ENCODE data around the gene CEP126.
"Not testable (repeated sequence)": the region's sequence is repeated elsewhere in the genome, so short reads cannot be mapped to it uniquely, and the experiment has no call there.

CEP126 gene

GRCh38 chr11:101944923-101945322 lies 30.1 kb downstream of the CEP126 start:
- no peak overlapping the region for H3K9ac ChIP-seq (ENCODE audit: low read depth, low read length)
- no peaks in the 10 kb centered on the region for H3K27me3 ChIP-seq (ENCODE audit: insufficient read depth, low read length)
- H3K9me3 ChIP-seq (ENCODE audit: insufficient read depth, low read depth, low read length), result no peaks in the 10 kb centered on the region
- H3K27ac ChIP-seq (ENCODE audit: low read length), result no peak overlapping the region
- no peak overlapping the region for H3K4me3 ChIP-seq (ENCODE audit: low read length)
- no peaks in the 10 kb centered on the region for H3K4me1 ChIP-seq (ENCODE audit: insufficient read depth, low read length)
- H3K36me3 ChIP-seq (ENCODE audit: insufficient read depth, low read depth, low read length), result no peaks in the 10 kb centered on the region

GRCh38 chr11:101945448-101945847 lies 30.6 kb downstream of the CEP126 start:
- Histone ChIP-seq H3K4me3 (ENCODE audit: low read length) (no peak overlapping the region), H3K27ac (ENCODE audit: low read length) (no peak overlapping the region), H3K9me3 (ENCODE audit: insufficient read depth, low read depth, low read length) (no peaks in the 10 kb centered on the region), H3K9ac (ENCODE audit: low read depth, low read length) (no peak overlapping the region), H3K36me3 (ENCODE audit: insufficient read depth, low read depth, low read length) (no peaks in the 10 kb centered on the region), H3K27me3 (ENCODE audit: insufficient read depth, low read length) (no peaks in the 10 kb centered on the region), H3K4me1 (ENCODE audit: insufficient read depth, low read length) (no peaks in the 10 kb centered on the region)

- no peaks in the 10 kb centered on the region for H3K36me3 ChIP-seq (ENCODE audit: insufficient read depth, low read depth, low read length)
- H3K9me3 ChIP-seq (ENCODE audit: insufficient read depth, low read depth, low read length), result no peaks in the 10 kb centered on the region
- H3K9ac ChIP-seq (ENCODE audit: low read depth, low read length), result no peak overlapping the region
Measured at GRCh38 chr11:101949680-101950220, 34.9 kb downstream of the CEP126 start.

GRCh38 chr11:101955278-101955677 lies 40.5 kb downstream of the CEP126 start:
- no peaks in the 10 kb centered on the region for H3K9me3 ChIP-seq (ENCODE audit: insufficient read depth, low read depth, low read length)
- H3K36me3 ChIP-seq (ENCODE audit: insufficient read depth, low read depth, low read length), result no peaks in the 10 kb centered on the region
- H3K9ac ChIP-seq (ENCODE audit: low read depth, low read length), result no peak overlapping the region
- H3K27ac ChIP-seq (ENCODE audit: low read length), result no peak overlapping the region
- no peaks in the 10 kb centered on the region for H3K4me1 ChIP-seq (ENCODE audit: insufficient read depth, low read length)
- no peak overlapping the region for H3K4me3 ChIP-seq (ENCODE audit: low read length)
- no peaks in the 10 kb centered on the region for H3K27me3 ChIP-seq (ENCODE audit: insufficient read depth, low read length)

More at GRCh38 chr11:101949680-101950220, 34.9 kb downstream of the CEP126 start:
- no peaks in the 10 kb centered on the region for H3K4me1 ChIP-seq (ENCODE audit: insufficient read depth, low read length)
- H3K27me3 ChIP-seq (ENCODE audit: insufficient read depth, low read length), result no peaks in the 10 kb centered on the region
- H3K27ac ChIP-seq (ENCODE audit: low read length), result no peak overlapping the region
- no peak overlapping the region for H3K4me3 ChIP-seq (ENCODE audit: low read length)

GRCh38 chr11:101955701-101956100 lies 40.9 kb downstream of the CEP126 start:
- Histone ChIP-seq H3K9me3 (ENCODE audit: insufficient read depth, low read depth, low read length) (no peaks in the 10 kb centered on the region), H3K4me3 (ENCODE audit: low read length) (no peak overlapping the region), H3K27ac (ENCODE audit: low read length) (no peak overlapping the region), H3K4me1 (ENCODE audit: insufficient read depth, low read length) (no peaks in the 10 kb centered on the region), H3K27me3 (ENCODE audit: insufficient read depth, low read length) (no peaks in the 10 kb centered on the region), H3K36me3 (ENCODE audit: insufficient read depth, low read depth, low read length) (no peaks in the 10 kb centered on the region), H3K9ac (ENCODE audit: low read depth, low read length) (no peak overlapping the region)

GRCh38 chr11:101960231-101960630 lies 45.4 kb downstream of the CEP126 start:
- no peaks in the 10 kb centered on the region for H3K27me3 ChIP-seq (ENCODE audit: insufficient read depth, low read length)
- no peak overlapping the region for H3K4me3 ChIP-seq (ENCODE audit: low read length)
- no peaks in the 10 kb centered on the region for H3K4me1 ChIP-seq (ENCODE audit: insufficient read depth, low read length)
- no peaks in the 10 kb centered on the region for H3K36me3 ChIP-seq (ENCODE audit: insufficient read depth, low read depth, low read length)
- no peak overlapping the region for H3K27ac ChIP-seq (ENCODE audit: low read length)
- no peak overlapping the region for H3K9ac ChIP-seq (ENCODE audit: low read depth, low read length)
- H3K9me3 ChIP-seq (ENCODE audit: insufficient read depth, low read depth, low read length), result no peaks in the 10 kb centered on the region

GRCh38 chr11:101964200-101964599 lies 49.4 kb downstream of the CEP126 start:
- H3K9me3 ChIP-seq (ENCODE audit: insufficient read depth, low read depth, low read length); H3K27me3 ChIP-seq (ENCODE audit: insufficient read depth, low read length); H3K27ac ChIP-seq (ENCODE audit: low read length); H3K9ac ChIP-seq (ENCODE audit: low read depth, low read length); H3K4me1 ChIP-seq (ENCODE audit: insufficient read depth, low read length); H3K4me3 ChIP-seq (ENCODE audit: low read length); H3K36me3 ChIP-seq (ENCODE audit: insufficient read depth, low read depth, low read length): not testable (repeated sequence)

GRCh38 chr11:101974255-101974654 lies 59.4 kb downstream of the CEP126 start:
- Histone ChIP-seq H3K27ac (ENCODE audit: low read length) (no peak overlapping the region), H3K4me3 (ENCODE audit: low read length) (no peak overlapping the region), H3K36me3 (ENCODE audit: insufficient read depth, low read depth, low read length) (no peaks in the 10 kb centered on the region), H3K4me1 (ENCODE audit: insufficient read depth, low read length) (no peaks in the 10 kb centered on the region), H3K9ac (ENCODE audit: low read depth, low read length) (no peak overlapping the region), H3K27me3 (ENCODE audit: insufficient read depth, low read length) (no peaks in the 10 kb centered on the region), H3K9me3 (ENCODE audit: insufficient read depth, low read depth, low read length) (no peaks in the 10 kb centered on the region; the same call in 1 of the 2 replicates)

- H3K4me3 ChIP-seq (ENCODE audit: low read length), result no peak overlapping the region
- no peaks in the 10 kb centered on the region for H3K27me3 ChIP-seq (ENCODE audit: insufficient read depth, low read length)
- no peak overlapping the region for H3K9ac ChIP-seq (ENCODE audit: low read depth, low read length)
- H3K27ac ChIP-seq (ENCODE audit: low read length), result no peak overlapping the region
- H3K9me3 ChIP-seq (ENCODE audit: insufficient read depth, low read depth, low read length), result no peaks in the 10 kb centered on the region; the same call in 1 of the 2 replicates
- H3K4me1 ChIP-seq (ENCODE audit: insufficient read depth, low read length), result no peaks in the 10 kb centered on the region
- H3K36me3 ChIP-seq (ENCODE audit: insufficient read depth, low read depth, low read length), result no peaks in the 10 kb centered on the region
Measured at GRCh38 chr11:101974771-101975170, 60.0 kb downstream of the CEP126 start.

GRCh38 chr11:101975734-101976133 lies 60.9 kb downstream of the CEP126 start:
- H3K27ac ChIP-seq (ENCODE audit: low read length), result no peak overlapping the region
- no peaks in the 10 kb centered on the region; the same call in 1 of the 2 replicates for H3K9me3 ChIP-seq (ENCODE audit: insufficient read depth, low read depth, low read length)
- H3K4me3 ChIP-seq (ENCODE audit: low read length), result no peak overlapping the region
- no peaks in the 10 kb centered on the region for H3K36me3 ChIP-seq (ENCODE audit: insufficient read depth, low read depth, low read length)
- no peaks in the 10 kb centered on the region for H3K27me3 ChIP-seq (ENCODE audit: insufficient read depth, low read length)
- H3K4me1 ChIP-seq (ENCODE audit: insufficient read depth, low read length), result no peaks in the 10 kb centered on the region
- no peak overlapping the region for H3K9ac ChIP-seq (ENCODE audit: low read depth, low read length)

GRCh38 chr11:101987370-101987769 lies 72.6 kb downstream of the CEP126 start:
- H3K27me3 ChIP-seq (ENCODE audit: insufficient read depth, low read length), result no peaks in the 10 kb centered on the region
- no peaks in the 10 kb centered on the region for H3K36me3 ChIP-seq (ENCODE audit: insufficient read depth, low read depth, low read length)

GRCh38 chr11:101993172-101993571 lies 78.4 kb downstream of the CEP126 start:
- H3K9me3 ChIP-seq (ENCODE audit: insufficient read depth, low read depth, low read length), result no peaks in the 10 kb centered on the region
- no peaks in the 10 kb centered on the region for H3K4me1 ChIP-seq (ENCODE audit: insufficient read depth, low read length)
- no peak overlapping the region for H3K27ac ChIP-seq (ENCODE audit: low read length)
- no peak overlapping the region for H3K4me3 ChIP-seq (ENCODE audit: low read length)
- H3K9ac ChIP-seq (ENCODE audit: low read depth, low read length), result no peak overlapping the region
- no peaks in the 10 kb centered on the region for H3K27me3 ChIP-seq (ENCODE audit: insufficient read depth, low read length)
- H3K36me3 ChIP-seq (ENCODE audit: insufficient read depth, low read depth, low read length), result no peaks in the 10 kb centered on the region

More at GRCh38 chr11:101987370-101987769, 72.6 kb downstream of the CEP126 start:
- Histone ChIP-seq H3K4me3 (ENCODE audit: low read length) (no peak overlapping the region), H3K4me1 (ENCODE audit: insufficient read depth, low read length) (no peaks in the 10 kb centered on the region), H3K9me3 (ENCODE audit: insufficient read depth, low read depth, low read length) (no peaks in the 10 kb centered on the region), H3K9ac (ENCODE audit: low read depth, low read length) (no peak overlapping the region), H3K27ac (ENCODE audit: low read length) (no peak overlapping the region)

Measured in iPS-20b (cell line).